ENCODE data around the gene APOLD1.

- TF ChIP-seq CTCF (IDR thresholded peaks at IDR 0.05) (no peak), POLR2A (IDR thresholded peaks at IDR 0.05; ENCODE audit: low read length) (no peak), EP300 (IDR thresholded peaks at IDR 0.05) (no peak), ZSCAN20 (CRISPR knock-in tag; IDR thresholded peaks at IDR 0.05) (no peak), SMC3 (IDR thresholded peaks at IDR 0.05) (no peak), REST (IDR thresholded peaks at IDR 0.05) (no peak), KDM1A (IDR thresholded peaks at IDR 0.05; ENCODE audit: low read depth) (no peak), MAX (IDR thresholded peaks at IDR 0.05) (no peak), RAD21 (conservative IDR thresholded peaks at IDR 0.05 in 1 of 2, IDR thresholded peaks at IDR 0.05 in 1 of 2) (no peak), MYC (IDR thresholded peaks at IDR 0.05; ENCODE audit: borderline replicate concordance, low read length) (no peak)
These were observed 21.5 kb downstream of the APOLD1 start for GRCh38 chr12:12806784-12807516.
